K562 (cell line): ENCODE results near the gene VEZF1. TPM values are rescaled to one million over a fixed set of nuclear protein-coding genes. Genes with fewer than 3 reads are reported as not detected.

Experiments used
- ATAC-seq: fragments of 200-7000 bp; cut with Tn5 transposase; 3 replicates; pipeline ENCODE4 v1.9.1; 2020; ENCODE audit warnings: moderate library complexity
- BruUV-seq: library from RNA; stranded (reverse); fragments of 400-500 nt; replicated peaks from 2 replicates; lab custom pipeline; 2021; lab: Mats Ljungman, UMichigan
- CTCF ChIA-PET: fragments of 300-600 bp; formaldehyde crosslinking; extraction: SDS; loops from one replicate; lab custom pipeline; 2021; ENCODE audit warnings: low intra/inter-chr PET ratio; lab: Yijun Ruan, JAX
- POLR2A ChIA-PET: fragments of 300-600, 350-650 bp; sonication (Branson Sonifier 250); formaldehyde crosslinking; extraction: SDS; loops from one replicate; lab custom pipeline; 2021; ENCODE audit warnings: antibody characterized with exemption, inconsistent platforms; lab: Yijun Ruan, JAX
- DNase-seq, 4 experiments: peaks; one replicate each; pipeline versions ENCODE4 v3.0.0 to v3.0.0-alpha.2; 2011 to 2018; ENCODE audit warnings: low spot score in 3 of 4, mixed read lengths in 3 of 4; ENCODE audit errors: extremely low read depth in 1 of 4
- FAIRE-seq: peaks from 2 replicates; lab custom pipeline; 2011; peaks lifted over from hg19 to GRCh38; lab: Jason Lieb, UNC
- H2AFZ ChIP-seq: 2 replicates; pipeline ENCODE4 v1.6.0; 2011; ENCODE audit warnings: low read depth, low read length, control low read depth, inconsistent platforms
- H3K27ac ChIP-seq: fragments of 200-600 bp; 3 replicates; pipeline ENCODE4 v1.8.0; 2011; ENCODE audit warnings: low read depth, mild to moderate bottlenecking, control low read depth, inconsistent platforms, low read length, moderate library complexity, mixed read lengths; ENCODE audit errors: extremely low read depth
- H3K27me3 ChIP-seq, 2 experiments: fragments of 300-600 bp in 1 of 2; 2 replicates in 1 of 2; 3 replicates in 1 of 2; pipeline versions ENCODE4 v1.6.0 to v1.8.0; 2011; ENCODE audit warnings: inconsistent platforms in 2 of 2, low read length in 2 of 2, mild to moderate bottlenecking in 1 of 2, mixed read lengths in 1 of 2, moderate library complexity in 1 of 2; ENCODE audit not compliant: control insufficient read depth in 2 of 2, insufficient read depth in 2 of 2
- H3K36me3 ChIP-seq: fragments of 300-600 bp; 3 replicates; pipeline ENCODE4 v1.8.0; 2011; ENCODE audit warnings: mild to moderate bottlenecking, low read length, inconsistent platforms; ENCODE audit not compliant: control insufficient read depth, insufficient read depth
- H3K4me1 ChIP-seq, 2 experiments: fragments of 200-600 bp in 1 of 2; replicated peaks in 1 of 2; 2 replicates in 1 of 2; 3 replicates in 1 of 2; pipeline versions ENCODE4 v1.5.1 to v1.8.0; 2011; ENCODE audit warnings: inconsistent platforms in 2 of 2, low read length in 2 of 2, mild to moderate bottlenecking in 1 of 2, mixed read lengths in 1 of 2, moderate library complexity in 1 of 2; ENCODE audit not compliant: control insufficient read depth in 2 of 2, insufficient read depth in 2 of 2
- H3K4me2 ChIP-seq: 2 replicates; pipeline ENCODE4 v1.6.1; 2011; ENCODE audit warnings: low read length, control low read depth, inconsistent platforms, mixed read lengths; ENCODE audit not compliant: insufficient read depth
- H3K4me3 ChIP-seq: fragments of 200-600 bp; sonication (generic), shearing (Covaris generic); 2 replicates; pipeline ENCODE4 v1.5.1; 2016; ENCODE audit warnings: control low read depth, inconsistent platforms
- H3K79me2 ChIP-seq: fragments of 200-600 bp; 3 replicates; pipeline ENCODE4 v1.8.0; 2011; ENCODE audit warnings: low read length, inconsistent platforms; ENCODE audit not compliant: control insufficient read depth, insufficient read depth
- H3K9ac ChIP-seq, 2 experiments: 2 replicates each; pipeline versions ENCODE4 v1.6.0 to v1.6.1; 2011; ENCODE audit warnings: low read depth in 2 of 2, low read length in 2 of 2, control low read depth in 1 of 2, inconsistent platforms in 1 of 2, mild to moderate bottlenecking in 1 of 2, mixed read lengths in 1 of 2; ENCODE audit not compliant: insufficient read depth in 1 of 2
- H3K9me1 ChIP-seq: one replicate; pipeline ENCODE4 v1.6.0; 2011; ENCODE audit warnings: inconsistent platforms, mild to moderate bottlenecking, low read length, moderate library complexity; ENCODE audit not compliant: control insufficient read depth, insufficient read depth
- H3K9me3 ChIP-seq: replicated peaks from 2 replicates; pipeline ENCODE4 v1.5.1; 2011; ENCODE audit warnings: low read depth, low read length, inconsistent platforms; ENCODE audit not compliant: control insufficient read depth, insufficient read depth
- H4K20me1 ChIP-seq: replicated peaks from 2 replicates; pipeline ENCODE4 v1.6.1; 2011; ENCODE audit warnings: low read length, inconsistent platforms, mixed read lengths; ENCODE audit not compliant: control insufficient read depth, insufficient read depth
- PHB ChIP-seq: fragments of 250-450 bp; sonication (Bioruptor Pico); IDR thresholded peaks from 2 replicates; pipeline ENCODE4 v1.5.0; 2021
- WGBS: fragments of 100-300 bp; shearing (Covaris generic); methylation state at CpG from one replicate; pipeline ENCODE4 v1.1.6; 2016; ENCODE audit warnings: low coverage, mixed read lengths; ENCODE audit not compliant: insufficient coverage; ENCODE audit errors: missing lambda C conversion rate; 5-methylcytosine and 5-hydroxymethylcytosine counted together
- in situ Hi-C: fragments of 300-500 bp; cut with MboI; formaldehyde crosslinking; loops from 4 replicates; pipeline ENCODE4 v1.15.0; 2018; ENCODE audit warnings: inconsistent platforms, mixed read lengths
- intact Hi-C: fragments of 100-400 bp; cut with micrococcal nuclease; formaldehyde crosslinking; loops from 2 replicates; pipeline ENCODE4 v1.14.2; 2022
- polyA plus RNA-seq, 8 experiments: library from polyadenylated mRNA; depleted of rRNA in 4 of 8; stranded (reverse) in 5 of 8; unstranded in 3 of 8; fragments of >200 nt; fragmentation: Nextera tagmentation in 2 of 8; fragmentation: Illumina TruSeq in 1 of 8; extraction: Ambion mirVana in 2 of 8; extraction: Trizol in 1 of 8; gene quantifications; 2 replicates each; pipeline versions ENCODE4 v1.2.1 to v1.2.3, GENCODE V29; 2011 to 2014; ENCODE audit warnings: inconsistent platforms in 1 of 8, missing spikeins in 1 of 8
- total RNA-seq, 7 experiments: library from RNA; depleted of rRNA in 6 of 7; stranded (reverse); fragments of >200 nt in 6 of 7; fragmentation: Illumina TruSeq in 2 of 7; extraction: Trizol in 2 of 7; gene quantifications; 2 replicates each; pipeline versions ENCODE4 v1.2.1 to v1.2.3, GENCODE V29; 2011 to 2021; ENCODE audit warnings: low replicate concordance in 1 of 7
- TF ChIP-seq, protein P1 (sequence below), 3 experiments: IDR thresholded peaks in 2 of 3; conservative IDR thresholded peaks in 1 of 3; 2 replicates each; pipeline ENCODE4 v1.5.1; 2011 to 2012; ENCODE audit warnings: low read length in 3 of 3, mild to moderate bottlenecking in 3 of 3, control low read depth in 2 of 3, improper control_type of control experiment in 1 of 3, inconsistent platforms in 1 of 3, low read depth in 1 of 3, mixed read lengths in 1 of 3, moderate library complexity in 1 of 3; ENCODE audit not compliant: insufficient read depth in 2 of 3
- TF ChIP-seq, protein P2 (sequence below): fragments of 450-650 bp; IDR thresholded peaks from 2 replicates; pipeline ENCODE4 v1.6.1; 2018; ENCODE audit warnings: mild to moderate bottlenecking, low read depth; ENCODE audit not compliant: partially characterized antibody
- TF ChIP-seq, protein P3 (sequence below): sonication (generic); formaldehyde crosslinking; IDR thresholded peaks from 2 replicates; pipeline ENCODE4 v1.8.1; 2023; ENCODE audit warnings: missing genetic modification reagents, mild to moderate bottlenecking, borderline replicate concordance
- TF ChIP-seq, protein P4 (sequence below): fragments of 250-450 bp; sonication (Bioruptor Pico); IDR thresholded peaks from 2 replicates; pipeline ENCODE4 v1.9.0; 2021; ENCODE audit warnings: mild to moderate bottlenecking, inconsistent platforms

VEZF1 gene
- total and polyA plus RNA-seq, 9 of the 15 experiments (the other 6 are each of a cell fraction or from before 2014, with no cell fraction given) = 9.5 to 33.4 (median 22.1) TPM

DNA sequence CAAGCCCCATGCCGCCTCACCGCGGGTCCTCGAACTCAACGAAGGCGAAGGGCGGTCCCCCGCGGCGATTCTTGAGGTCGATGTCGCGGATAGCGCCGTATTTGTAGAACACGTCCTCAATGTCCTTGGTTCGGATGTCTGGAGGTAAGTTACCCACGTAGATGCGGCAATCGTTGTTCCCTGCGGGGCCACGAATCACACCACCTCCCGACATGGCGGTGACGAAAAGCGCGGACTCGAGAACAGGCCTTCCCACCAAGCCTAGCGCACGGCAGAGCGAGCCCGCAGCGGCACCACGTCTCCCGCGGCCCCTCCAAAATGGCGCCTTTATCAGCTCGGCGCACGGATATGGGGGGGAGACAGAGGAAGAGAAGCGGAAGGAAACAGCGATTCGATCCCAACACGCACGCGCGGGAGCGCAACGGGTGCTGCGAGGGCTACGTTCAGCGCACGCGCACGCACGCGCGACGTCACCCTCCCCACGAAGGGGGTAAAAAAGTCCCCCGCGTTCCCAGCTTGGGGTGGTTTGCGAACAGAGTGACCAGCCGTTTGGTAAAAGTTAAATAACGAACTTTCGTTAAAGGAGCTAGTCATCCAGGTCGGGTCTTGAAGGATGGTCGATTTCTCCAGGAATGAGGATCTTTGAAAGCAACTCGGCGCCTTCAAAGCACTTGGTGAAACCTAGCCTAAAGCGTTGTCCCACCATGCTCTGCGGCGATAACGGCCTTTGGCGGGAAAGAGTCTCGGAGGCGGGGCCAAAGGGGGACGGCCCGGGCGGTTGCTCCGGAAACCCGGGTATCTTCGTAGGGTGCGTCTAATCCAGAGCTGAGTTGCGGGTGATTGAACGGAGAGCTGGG lies 19.1 kb upstream of the VEZF1 start, which contains the start of gene SRSF1 (continued):
- TF ChIP-seq, protein P1, sequence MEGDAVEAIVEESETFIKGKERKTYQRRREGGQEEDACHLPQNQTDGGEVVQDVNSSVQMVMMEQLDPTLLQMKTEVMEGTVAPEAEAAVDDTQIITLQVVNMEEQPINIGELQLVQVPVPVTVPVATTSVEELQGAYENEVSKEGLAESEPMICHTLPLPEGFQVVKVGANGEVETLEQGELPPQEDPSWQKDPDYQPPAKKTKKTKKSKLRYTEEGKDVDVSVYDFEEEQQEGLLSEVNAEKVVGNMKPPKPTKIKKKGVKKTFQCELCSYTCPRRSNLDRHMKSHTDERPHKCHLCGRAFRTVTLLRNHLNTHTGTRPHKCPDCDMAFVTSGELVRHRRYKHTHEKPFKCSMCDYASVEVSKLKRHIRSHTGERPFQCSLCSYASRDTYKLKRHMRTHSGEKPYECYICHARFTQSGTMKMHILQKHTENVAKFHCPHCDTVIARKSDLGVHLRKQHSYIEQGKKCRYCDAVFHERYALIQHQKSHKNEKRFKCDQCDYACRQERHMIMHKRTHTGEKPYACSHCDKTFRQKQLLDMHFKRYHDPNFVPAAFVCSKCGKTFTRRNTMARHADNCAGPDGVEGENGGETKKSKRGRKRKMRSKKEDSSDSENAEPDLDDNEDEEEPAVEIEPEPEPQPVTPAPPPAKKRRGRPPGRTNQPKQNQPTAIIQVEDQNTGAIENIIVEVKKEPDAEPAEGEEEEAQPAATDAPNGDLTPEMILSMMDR (IDR thresholded peaks at IDR 0.05 in 2 of 3, conservative IDR thresholded peaks at IDR 0.05 in 1 of 3; ENCODE audit: insufficient read depth in 2 of 3, low read depth in 1 of 3, low read length in 3 of 3) = no peak
- TF ChIP-seq, protein P2, sequence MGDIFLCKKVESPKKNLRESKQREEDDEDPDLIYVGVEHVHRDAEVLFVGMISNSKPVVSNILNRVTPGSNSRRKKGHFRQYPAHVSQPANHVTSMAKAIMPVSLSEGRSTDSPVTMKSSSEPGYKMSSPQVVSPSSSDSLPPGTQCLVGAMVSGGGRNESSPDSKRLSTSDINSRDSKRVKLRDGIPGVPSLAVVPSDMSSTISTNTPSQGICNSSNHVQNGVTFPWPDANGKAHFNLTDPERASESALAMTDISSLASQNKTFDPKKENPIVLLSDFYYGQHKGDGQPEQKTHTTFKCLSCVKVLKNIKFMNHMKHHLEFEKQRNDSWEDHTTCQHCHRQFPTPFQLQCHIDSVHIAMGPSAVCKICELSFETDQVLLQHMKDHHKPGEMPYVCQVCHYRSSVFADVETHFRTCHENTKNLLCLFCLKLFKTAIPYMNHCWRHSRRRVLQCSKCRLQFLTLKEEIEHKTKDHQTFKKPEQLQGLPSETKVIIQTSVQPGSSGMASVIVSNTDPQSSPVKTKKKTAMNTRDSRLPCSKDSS = no peak
- TF ChIP-seq, all 486 proteins: peak for 215

DNA sequence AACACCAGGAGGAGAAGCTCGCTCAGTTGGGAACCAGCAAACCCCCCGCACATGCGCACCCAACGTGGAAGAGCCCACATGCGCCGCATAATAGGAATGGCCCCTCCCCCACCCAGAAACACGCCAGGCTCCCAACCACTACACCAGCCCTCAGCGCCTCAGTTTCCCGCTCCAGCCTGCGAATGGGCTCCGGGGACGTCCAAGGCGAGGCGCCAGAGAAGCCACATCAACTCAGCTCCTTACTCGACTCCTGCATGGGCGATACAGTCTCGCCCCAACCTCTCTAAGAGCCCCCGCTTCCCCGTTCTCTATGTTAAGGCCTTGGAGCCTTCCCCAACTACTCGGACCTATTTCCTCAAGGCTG lies 18.5 kb upstream of the VEZF1 start:
- Histone ChIP-seq H3K9me3 (no peaks in the 10 kb centered on the region; the same call in 1 of the 2 replicates), H3K4me2 (peak overlapping the region; percentile 99), H2AFZ (peak overlapping the region; percentile 98), H3K27ac (peak overlapping the region; percentile 100), H3K36me3 (peaks cover 51% of the 10 kb centered on the region), H3K79me2 (peaks cover 64% of the 10 kb centered on the region), H3K4me3 (peak overlapping the region; percentile 94), H3K4me1 (peaks cover 4 to 24% of the 10 kb centered on the region in 2 experiments; a peak in 3 of 5 replicates), H3K9ac (peak overlapping the region; percentile 100), H3K9me1 (no peaks in the 10 kb centered on the region), H4K20me1 (peaks cover 34% of the 10 kb centered on the region), H3K27me3 (no peaks in the 10 kb centered on the region)
- intact Hi-C loops = no loop called here
- FAIRE-seq (peak; percentile 51), ATAC-seq (peak; percentile 79), DNase-seq (peak; percentile 63 to 90 (median 71))
- WGBS = under 1% methylated on average over 19 of the region's 20 CpGs
- ChIA-PET POLR2A (interaction anchor here (0.5 to 4.3 kb wide), 19 partner anchors 10 to 162 kb away, joined by 3 to 82 read pairs (median 4); partner anchors contain the start of genes DYNLL2, MRPS23 and VEZF1), CTCF (interaction anchor here (0.6 kb wide), 1 partner anchor 12 kb away, joined by 3 read pairs; no protein-coding TSS in a partner anchor)
- in situ Hi-C loops = loop anchor here (5.0 kb wide), 1 partner anchor 91 kb away; no protein-coding TSS in a partner anchor
- TSS peak; percentile 52 for BruUV-seq
- TF ChIP-seq, protein P3, sequence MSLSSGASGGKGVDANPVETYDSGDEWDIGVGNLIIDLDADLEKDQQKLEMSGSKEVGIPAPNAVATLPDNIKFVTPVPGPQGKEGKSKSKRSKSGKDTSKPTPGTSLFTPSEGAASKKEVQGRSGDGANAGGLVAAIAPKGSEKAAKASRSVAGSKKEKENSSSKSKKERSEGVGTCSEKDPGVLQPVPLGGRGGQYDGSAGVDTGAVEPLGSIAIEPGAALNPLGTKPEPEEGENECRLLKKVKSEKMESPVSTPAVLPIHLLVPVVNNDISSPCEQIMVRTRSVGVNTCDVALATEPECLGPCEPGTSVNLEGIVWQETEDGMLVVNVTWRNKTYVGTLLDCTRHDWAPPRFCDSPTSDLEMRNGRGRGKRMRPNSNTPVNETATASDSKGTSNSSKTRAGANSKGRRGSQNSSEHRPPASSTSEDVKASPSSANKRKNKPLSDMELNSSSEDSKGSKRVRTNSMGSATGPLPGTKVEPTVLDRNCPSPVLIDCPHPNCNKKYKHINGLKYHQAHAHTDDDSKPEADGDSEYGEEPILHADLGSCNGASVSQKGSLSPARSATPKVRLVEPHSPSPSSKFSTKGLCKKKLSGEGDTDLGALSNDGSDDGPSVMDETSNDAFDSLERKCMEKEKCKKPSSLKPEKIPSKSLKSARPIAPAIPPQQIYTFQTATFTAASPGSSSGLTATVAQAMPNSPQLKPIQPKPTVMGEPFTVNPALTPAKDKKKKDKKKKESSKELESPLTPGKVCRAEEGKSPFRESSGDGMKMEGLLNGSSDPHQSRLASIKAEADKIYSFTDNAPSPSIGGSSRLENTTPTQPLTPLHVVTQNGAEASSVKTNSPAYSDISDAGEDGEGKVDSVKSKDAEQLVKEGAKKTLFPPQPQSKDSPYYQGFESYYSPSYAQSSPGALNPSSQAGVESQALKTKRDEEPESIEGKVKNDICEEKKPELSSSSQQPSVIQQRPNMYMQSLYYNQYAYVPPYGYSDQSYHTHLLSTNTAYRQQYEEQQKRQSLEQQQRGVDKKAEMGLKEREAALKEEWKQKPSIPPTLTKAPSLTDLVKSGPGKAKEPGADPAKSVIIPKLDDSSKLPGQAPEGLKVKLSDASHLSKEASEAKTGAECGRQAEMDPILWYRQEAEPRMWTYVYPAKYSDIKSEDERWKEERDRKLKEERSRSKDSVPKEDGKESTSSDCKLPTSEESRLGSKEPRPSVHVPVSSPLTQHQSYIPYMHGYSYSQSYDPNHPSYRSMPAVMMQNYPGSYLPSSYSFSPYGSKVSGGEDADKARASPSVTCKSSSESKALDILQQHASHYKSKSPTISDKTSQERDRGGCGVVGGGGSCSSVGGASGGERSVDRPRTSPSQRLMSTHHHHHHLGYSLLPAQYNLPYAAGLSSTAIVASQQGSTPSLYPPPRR (CRISPR knock-in tag) = no peak
- TF ChIP-seq, protein P4, sequence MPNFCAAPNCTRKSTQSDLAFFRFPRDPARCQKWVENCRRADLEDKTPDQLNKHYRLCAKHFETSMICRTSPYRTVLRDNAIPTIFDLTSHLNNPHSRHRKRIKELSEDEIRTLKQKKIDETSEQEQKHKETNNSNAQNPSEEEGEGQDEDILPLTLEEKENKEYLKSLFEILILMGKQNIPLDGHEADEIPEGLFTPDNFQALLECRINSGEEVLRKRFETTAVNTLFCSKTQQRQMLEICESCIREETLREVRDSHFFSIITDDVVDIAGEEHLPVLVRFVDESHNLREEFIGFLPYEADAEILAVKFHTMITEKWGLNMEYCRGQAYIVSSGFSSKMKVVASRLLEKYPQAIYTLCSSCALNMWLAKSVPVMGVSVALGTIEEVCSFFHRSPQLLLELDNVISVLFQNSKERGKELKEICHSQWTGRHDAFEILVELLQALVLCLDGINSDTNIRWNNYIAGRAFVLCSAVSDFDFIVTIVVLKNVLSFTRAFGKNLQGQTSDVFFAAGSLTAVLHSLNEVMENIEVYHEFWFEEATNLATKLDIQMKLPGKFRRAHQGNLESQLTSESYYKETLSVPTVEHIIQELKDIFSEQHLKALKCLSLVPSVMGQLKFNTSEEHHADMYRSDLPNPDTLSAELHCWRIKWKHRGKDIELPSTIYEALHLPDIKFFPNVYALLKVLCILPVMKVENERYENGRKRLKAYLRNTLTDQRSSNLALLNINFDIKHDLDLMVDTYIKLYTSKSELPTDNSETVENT (CRISPR knock-in tag) = 0 out of 2 replicates have a peak, but pooled peaks have one; percentile 38
- TF ChIP-seq PHB (CRISPR knock-in tag) = 0 out of 2 replicates have a peak, but pooled peaks have one; percentile 43
